ENCODE data around the gene CHRM2. TPM values are rescaled to one million over a fixed set of nuclear protein-coding genes. Genes with fewer than 3 reads are reported as not detected.
A peak's percentile ranks its signal among the peaks of the same experiment; 100 is the strongest.

The CHRM2 gene
- total and polyA plus RNA-seq, 2 of the 4 experiments (the other 2 are of a cell fraction): 79.3 to 184 TPM

DNA sequence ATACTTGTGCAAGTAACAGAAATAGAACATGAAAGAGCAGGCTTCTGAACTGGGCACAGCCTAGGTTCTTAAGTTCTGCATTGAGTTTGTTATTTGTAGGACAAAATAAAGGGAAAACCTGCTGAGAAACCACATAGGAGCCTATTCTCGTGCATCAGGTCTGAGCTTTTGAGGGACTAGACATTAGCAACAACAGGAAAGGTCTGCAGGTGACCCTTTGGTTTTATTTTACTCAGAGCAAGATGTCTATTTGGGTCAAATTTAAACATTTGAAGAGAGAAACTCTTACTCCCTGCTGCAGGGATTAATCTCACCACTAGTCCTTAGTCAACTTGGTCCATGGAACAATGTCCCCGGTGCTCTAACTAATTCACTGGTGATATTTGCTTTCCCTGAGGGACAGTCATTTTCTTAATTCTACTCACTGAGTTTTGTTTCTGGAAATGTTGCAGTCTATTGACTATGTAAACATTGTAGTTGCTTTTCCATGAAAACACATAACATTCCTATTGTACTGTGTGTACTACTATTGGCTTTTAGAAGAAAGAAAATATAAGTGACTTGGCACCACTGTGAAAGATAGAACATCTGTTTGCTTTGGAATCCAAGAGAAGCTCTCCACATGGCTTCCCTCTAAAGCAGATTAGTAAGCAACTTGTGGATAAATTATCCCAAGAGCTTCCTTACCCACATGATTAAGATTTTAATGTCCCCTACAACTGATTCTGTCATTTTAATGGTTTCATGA, 108.2 kb downstream of the CHRM2 start:
- Histone ChIP-seq H2AK5ac (ENCODE audit: low read depth, low read length) (no peak overlapping the region), H3K56ac (ENCODE audit: extremely low read depth, insufficient read depth, low read length) (no peak overlapping the region; the same call in 1 of the 2 replicates), H2AK9ac (replicated peaks; ENCODE audit: low read depth, low read length, poor library complexity) (no peak overlapping the region), H3K79me1 (ENCODE audit: low read depth in 1 of 2, low read length in 2 of 2) (peaks cover 10 to 27% of the 10 kb centered on the region in 2 experiments), H3K4me1 (ENCODE audit: control insufficient read depth, insufficient read depth, low read length) (peaks cover 6% of the 10 kb centered on the region), H3K36me3 (ENCODE audit: control insufficient read depth, insufficient read depth, low read length) (peaks cover 2% of the 10 kb centered on the region; the same call in 1 of the 2 replicates), H3K9me3 (ENCODE audit: control insufficient read depth, insufficient read depth, low read length) (peaks cover 2% of the 10 kb centered on the region; the same call in 1 of the 2 replicates), H4K20me1 (ENCODE audit: insufficient read depth, low read length) (no peaks in the 10 kb centered on the region; the same call in 1 of the 2 replicates), H3K18ac (ENCODE audit: low read depth, low read length) (peak overlapping the region; percentile 16; the same call in 1 of the 2 replicates), H3K14ac (replicated peaks; ENCODE audit: low read depth, low read length) (no peak overlapping the region; the same call in 1 of the 2 replicates), H4K91ac (ENCODE audit: insufficient read depth, low read depth, low read length) (peak overlapping the region; percentile 26; the same call in 1 of the 2 replicates), H2BK120ac (ENCODE audit: low read depth, low read length) (peak overlapping the region; percentile 21; the same call in 1 of the 2 replicates), H3K9ac (ENCODE audit: low read depth, low read length) (no peak overlapping the region), H3K4ac (ENCODE audit: low read depth, low read length) (no peak overlapping the region), H4K5ac (ENCODE audit: low read depth, low read length) (peak overlapping the region; percentile 68; the same call in 1 of the 2 replicates), H3K23ac (ENCODE audit: low read depth, low read length) (no peak overlapping the region), H2AFZ (replicated peaks; ENCODE audit: low read length, poor library complexity) (no peak overlapping the region), H3K27me3 (ENCODE audit: control insufficient read depth, insufficient read depth, low read length) (no peaks in the 10 kb centered on the region), H2BK15ac (ENCODE audit: low read depth, low read length) (no peak overlapping the region), H3K9me1 (ENCODE audit: insufficient read depth, low read length) (peaks cover 4% of the 10 kb centered on the region; the same call in 1 of the 2 replicates), H2BK5ac (ENCODE audit: low read depth, low read length, poor library complexity, severe bottlenecking) (peak overlapping the region; percentile 1), H4K8ac (ENCODE audit: low read depth in 2 of 2, low read length in 2 of 2) (peak overlapping the region in 1 of 2 experiments; percentile 31; a peak in 1 of 4 replicates), H3K4me2 (ENCODE audit: low read depth, low read length) (no peak overlapping the region; the same call in 1 of the 2 replicates), H3K27ac (ENCODE audit: insufficient read depth, low read length) (peak overlapping the region; percentile 80; the same call in 1 of the 2 replicates), H2BK20ac (ENCODE audit: low read depth, low read length) (0 out of 2 replicates have a peak overlapping the region, but pooled peaks have one; percentile 9), H3K4me3 (ENCODE audit: insufficient read depth, low read depth, low read length) (no peak overlapping the region)
- WGBS, 2 experiments (ENCODE audit: extremely low coverage in 2 of 2, insufficient read length in 1 of 2): no CpG with 5 or more reads among the region's 2 CpGs
- ChIA-PET CTCF (interaction anchor here (0.8 kb wide), 1 partner anchor 24 kb away, joined by 3 read pairs; no protein-coding TSS in a partner anchor), POLR2A (ENCODE audit: unreplicated experiment) (no interaction called here)
- peak; percentile 78 for ATAC-seq (ENCODE audit: low read depth)
- intact Hi-C loops (cut with micrococcal nuclease) (loop anchor here (10.0 kb wide), 1 partner anchor 618 kb away; no protein-coding TSS in a partner anchor), in situ Hi-C loops (cut with MboI; ENCODE audit: low sequenced_read_pairs) (no loop called here), dilution Hi-C loops (cut with HindIII; ENCODE audit: low sequenced_read_pairs, unreplicated experiment) (no loop called here)
- TF ChIP-seq MXI1 (IDR thresholded peaks at IDR 0.05; ENCODE audit: borderline replicate concordance, low read depth, low read length) (no peak), POLR2A (IDR thresholded peaks at IDR 0.05; ENCODE audit: low read depth, low read length) (no peak), SMC3 (IDR thresholded peaks at IDR 0.05; ENCODE audit: low read depth, low read length) (no peak), CEBPB (IDR thresholded peaks at IDR 0.05; ENCODE audit: low read depth, low read length) (no peak), MAFK (IDR thresholded peaks at IDR 0.05; ENCODE audit: low read depth, low read length) (no peak), RAD21 (IDR thresholded peaks at IDR 0.05; ENCODE audit: low read length) (no peak)
- TF ChIP-seq, protein P1, sequence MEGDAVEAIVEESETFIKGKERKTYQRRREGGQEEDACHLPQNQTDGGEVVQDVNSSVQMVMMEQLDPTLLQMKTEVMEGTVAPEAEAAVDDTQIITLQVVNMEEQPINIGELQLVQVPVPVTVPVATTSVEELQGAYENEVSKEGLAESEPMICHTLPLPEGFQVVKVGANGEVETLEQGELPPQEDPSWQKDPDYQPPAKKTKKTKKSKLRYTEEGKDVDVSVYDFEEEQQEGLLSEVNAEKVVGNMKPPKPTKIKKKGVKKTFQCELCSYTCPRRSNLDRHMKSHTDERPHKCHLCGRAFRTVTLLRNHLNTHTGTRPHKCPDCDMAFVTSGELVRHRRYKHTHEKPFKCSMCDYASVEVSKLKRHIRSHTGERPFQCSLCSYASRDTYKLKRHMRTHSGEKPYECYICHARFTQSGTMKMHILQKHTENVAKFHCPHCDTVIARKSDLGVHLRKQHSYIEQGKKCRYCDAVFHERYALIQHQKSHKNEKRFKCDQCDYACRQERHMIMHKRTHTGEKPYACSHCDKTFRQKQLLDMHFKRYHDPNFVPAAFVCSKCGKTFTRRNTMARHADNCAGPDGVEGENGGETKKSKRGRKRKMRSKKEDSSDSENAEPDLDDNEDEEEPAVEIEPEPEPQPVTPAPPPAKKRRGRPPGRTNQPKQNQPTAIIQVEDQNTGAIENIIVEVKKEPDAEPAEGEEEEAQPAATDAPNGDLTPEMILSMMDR (conservative IDR thresholded peaks at IDR 0.05; ENCODE audit: low read depth, low read length): no peak
- TF ChIP-seq, protein P2, sequence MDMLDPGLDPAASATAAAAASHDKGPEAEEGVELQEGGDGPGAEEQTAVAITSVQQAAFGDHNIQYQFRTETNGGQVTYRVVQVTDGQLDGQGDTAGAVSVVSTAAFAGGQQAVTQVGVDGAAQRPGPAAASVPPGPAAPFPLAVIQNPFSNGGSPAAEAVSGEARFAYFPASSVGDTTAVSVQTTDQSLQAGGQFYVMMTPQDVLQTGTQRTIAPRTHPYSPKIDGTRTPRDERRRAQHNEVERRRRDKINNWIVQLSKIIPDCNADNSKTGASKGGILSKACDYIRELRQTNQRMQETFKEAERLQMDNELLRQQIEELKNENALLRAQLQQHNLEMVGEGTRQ (IDR thresholded peaks at IDR 0.05; ENCODE audit: low read depth, low read length): no peak
- BruUV-seq (replicated peaks): no TSS peak
- DNase-seq: peak; percentile 68
